NCI-H524 treated with DMSO at 0.1 percent for 48 hours (cell line): ENCODE data around the gene ASIC4.

ENCODE experiments used
- DNase-seq: peaks from one replicate; lab custom pipeline; 2025; lab: John Stamatoyannopoulos, UW

Gene ASIC4

GRCh38 chr2:219569041-219569440 is 54.8 kb downstream of the ASIC4 start:
- DNase-seq: no peak

GRCh38 chr2:219569635-219570034 is 55.4 kb downstream of the ASIC4 start:
- DNase-seq: peak; percentile 53

GRCh38 chr2:219570194-219570923 is 56.1 kb downstream of the ASIC4 start:
- no peak for DNase-seq

GRCh38 chr2:219570924-219571310 is 56.6 kb downstream of the ASIC4 start:
- no peak for DNase-seq

- no peak for DNase-seq
These were observed 57.3 kb downstream of the ASIC4 start, which contains the start of gene OBSL1 for GRCh38 chr2:219571311-219572236. Gene OBSL1 (minus strand): TSS chr2:219571539. CDS start chr2:219571232, 307 bp downstream.

GRCh38 chr2:219572237-219573001 is 58.1 kb downstream of the ASIC4 start, which contains the start of gene INHA:
Gene INHA (plus strand): TSS chr2:219572310. CDS start chr2:219572375, 65 bp downstream.
- no peak for DNase-seq

GRCh38 chr2:219573166-219573565 is 58.9 kb downstream of the ASIC4 start:
- DNase-seq: no peak

GRCh38 chr2:219574484-219575311 is 60.4 kb downstream of the ASIC4 start:
- DNase-seq: no peak

GRCh38 chr2:219575566-219576504 is 61.6 kb downstream of the ASIC4 start:
- no peak for DNase-seq

GRCh38 chr2:219576505-219577388 is 62.5 kb downstream of the ASIC4 start:
- DNase-seq: no peak

GRCh38 chr2:219578811-219579613 is 64.7 kb downstream of the ASIC4 start:
- no peak for DNase-seq

- DNase-seq: no peak
These were observed 67.1 kb downstream of the ASIC4 start for GRCh38 chr2:219581346-219581745.
